ENCODE data around the gene PDZD4.

DNA sequence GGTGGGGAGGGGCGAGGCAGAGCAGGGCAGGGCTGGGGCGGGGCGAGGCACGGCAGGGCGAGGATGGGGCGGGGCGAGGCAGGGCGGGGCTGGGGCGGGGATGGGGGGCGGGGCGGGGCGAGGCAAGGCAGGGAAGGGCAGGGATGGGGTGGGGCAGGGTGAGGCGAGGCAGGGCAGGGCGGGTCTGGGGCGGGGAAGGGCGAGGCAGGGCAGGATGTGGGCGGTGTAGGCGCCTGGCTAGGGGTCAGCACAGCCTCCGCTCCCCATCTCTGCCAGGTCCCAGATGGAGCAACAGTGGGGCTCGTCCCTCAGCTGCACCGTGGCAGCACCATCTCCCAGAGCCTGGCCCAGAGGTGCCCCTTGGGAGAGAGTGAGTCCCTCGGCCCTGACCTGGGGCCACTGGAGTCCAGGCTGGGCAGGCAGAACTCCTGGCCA lies 53.7 kb downstream of the PDZD4 start:
- TF ChIP-seq, protein P1, sequence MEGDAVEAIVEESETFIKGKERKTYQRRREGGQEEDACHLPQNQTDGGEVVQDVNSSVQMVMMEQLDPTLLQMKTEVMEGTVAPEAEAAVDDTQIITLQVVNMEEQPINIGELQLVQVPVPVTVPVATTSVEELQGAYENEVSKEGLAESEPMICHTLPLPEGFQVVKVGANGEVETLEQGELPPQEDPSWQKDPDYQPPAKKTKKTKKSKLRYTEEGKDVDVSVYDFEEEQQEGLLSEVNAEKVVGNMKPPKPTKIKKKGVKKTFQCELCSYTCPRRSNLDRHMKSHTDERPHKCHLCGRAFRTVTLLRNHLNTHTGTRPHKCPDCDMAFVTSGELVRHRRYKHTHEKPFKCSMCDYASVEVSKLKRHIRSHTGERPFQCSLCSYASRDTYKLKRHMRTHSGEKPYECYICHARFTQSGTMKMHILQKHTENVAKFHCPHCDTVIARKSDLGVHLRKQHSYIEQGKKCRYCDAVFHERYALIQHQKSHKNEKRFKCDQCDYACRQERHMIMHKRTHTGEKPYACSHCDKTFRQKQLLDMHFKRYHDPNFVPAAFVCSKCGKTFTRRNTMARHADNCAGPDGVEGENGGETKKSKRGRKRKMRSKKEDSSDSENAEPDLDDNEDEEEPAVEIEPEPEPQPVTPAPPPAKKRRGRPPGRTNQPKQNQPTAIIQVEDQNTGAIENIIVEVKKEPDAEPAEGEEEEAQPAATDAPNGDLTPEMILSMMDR (IDR thresholded peaks at IDR 0.05; ENCODE audit: low read depth, low read length, missing input control), result no peak
- no peak for TF ChIP-seq JUND (IDR thresholded peaks at IDR 0.05)
- TF ChIP-seq, protein P2, sequence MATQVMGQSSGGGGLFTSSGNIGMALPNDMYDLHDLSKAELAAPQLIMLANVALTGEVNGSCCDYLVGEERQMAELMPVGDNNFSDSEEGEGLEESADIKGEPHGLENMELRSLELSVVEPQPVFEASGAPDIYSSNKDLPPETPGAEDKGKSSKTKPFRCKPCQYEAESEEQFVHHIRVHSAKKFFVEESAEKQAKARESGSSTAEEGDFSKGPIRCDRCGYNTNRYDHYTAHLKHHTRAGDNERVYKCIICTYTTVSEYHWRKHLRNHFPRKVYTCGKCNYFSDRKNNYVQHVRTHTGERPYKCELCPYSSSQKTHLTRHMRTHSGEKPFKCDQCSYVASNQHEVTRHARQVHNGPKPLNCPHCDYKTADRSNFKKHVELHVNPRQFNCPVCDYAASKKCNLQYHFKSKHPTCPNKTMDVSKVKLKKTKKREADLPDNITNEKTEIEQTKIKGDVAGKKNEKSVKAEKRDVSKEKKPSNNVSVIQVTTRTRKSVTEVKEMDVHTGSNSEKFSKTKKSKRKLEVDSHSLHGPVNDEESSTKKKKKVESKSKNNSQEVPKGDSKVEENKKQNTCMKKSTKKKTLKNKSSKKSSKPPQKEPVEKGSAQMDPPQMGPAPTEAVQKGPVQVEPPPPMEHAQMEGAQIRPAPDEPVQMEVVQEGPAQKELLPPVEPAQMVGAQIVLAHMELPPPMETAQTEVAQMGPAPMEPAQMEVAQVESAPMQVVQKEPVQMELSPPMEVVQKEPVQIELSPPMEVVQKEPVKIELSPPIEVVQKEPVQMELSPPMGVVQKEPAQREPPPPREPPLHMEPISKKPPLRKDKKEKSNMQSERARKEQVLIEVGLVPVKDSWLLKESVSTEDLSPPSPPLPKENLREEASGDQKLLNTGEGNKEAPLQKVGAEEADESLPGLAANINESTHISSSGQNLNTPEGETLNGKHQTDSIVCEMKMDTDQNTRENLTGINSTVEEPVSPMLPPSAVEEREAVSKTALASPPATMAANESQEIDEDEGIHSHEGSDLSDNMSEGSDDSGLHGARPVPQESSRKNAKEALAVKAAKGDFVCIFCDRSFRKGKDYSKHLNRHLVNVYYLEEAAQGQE (IDR thresholded peaks at IDR 0.05), result no peak
- TF ChIP-seq RAD21 (IDR thresholded peaks at IDR 0.05), result no peak
- TF ChIP-seq TAF1 (conservative IDR thresholded peaks at IDR 0.05), result no peak

Data from liver (tissue), 3 donors.